Measurements from ENCODE around the gene LEFTY2.

LEFTY2 gene

GRCh38 chr1:225896494-225896893 is 44.5 kb downstream of the LEFTY2 start:
- H3K4me3 ChIP-seq (ENCODE audit: low read depth, low read length), result no peak overlapping the region
- no peak overlapping the region for H3K27ac ChIP-seq
- TF ChIP-seq CTCF (IDR thresholded peaks at IDR 0.05; ENCODE audit: low read depth, low read length), result no peak

GRCh38 chr1:225892307-225892706 is 48.7 kb downstream of the LEFTY2 start:
- TF ChIP-seq CTCF (IDR thresholded peaks at IDR 0.05; ENCODE audit: low read depth, low read length), result no peak
- no peaks in the 10 kb centered on the region for H3K9me3 ChIP-seq (ENCODE audit: severe bottlenecking)
- H3K4me3 ChIP-seq (ENCODE audit: low read depth, low read length), result no peak overlapping the region
- no peak for DNase-seq
- H3K27ac ChIP-seq, result no peak overlapping the region
- no peaks in the 10 kb centered on the region for H3K36me3 ChIP-seq
- H3K27me3 ChIP-seq (ENCODE audit: insufficient read depth, low read depth, severe bottlenecking), result no peaks in the 10 kb centered on the region

More at GRCh38 chr1:225896494-225896893, 44.5 kb downstream of the LEFTY2 start:
- no peaks in the 10 kb centered on the region for H3K27me3 ChIP-seq (ENCODE audit: insufficient read depth, low read depth, severe bottlenecking)
- H3K9me3 ChIP-seq (ENCODE audit: severe bottlenecking), result no peaks in the 10 kb centered on the region
- no peak for DNase-seq
- no peaks in the 10 kb centered on the region for H3K36me3 ChIP-seq

- TF ChIP-seq CTCF (IDR thresholded peaks at IDR 0.05; ENCODE audit: low read depth, low read length), result no peak
- no peak for DNase-seq
- no peaks in the 10 kb centered on the region for H3K9me3 ChIP-seq (ENCODE audit: severe bottlenecking)
- H3K4me3 ChIP-seq (ENCODE audit: low read depth, low read length), result no peak overlapping the region
- no peaks in the 10 kb centered on the region for H3K27me3 ChIP-seq (ENCODE audit: insufficient read depth, low read depth, severe bottlenecking)
- H3K27ac ChIP-seq, result no peak overlapping the region
- no peaks in the 10 kb centered on the region for H3K36me3 ChIP-seq
Measured at GRCh38 chr1:225891229-225891972, 49.6 kb downstream of the LEFTY2 start.

GRCh38 chr1:225890346-225891228 is 50.4 kb downstream of the LEFTY2 start:
- Histone ChIP-seq H3K36me3 (no peaks in the 10 kb centered on the region), H3K27me3 (ENCODE audit: insufficient read depth, low read depth, severe bottlenecking) (no peaks in the 10 kb centered on the region), H3K27ac (no peak overlapping the region), H3K4me3 (ENCODE audit: low read depth, low read length) (no peak overlapping the region), H3K9me3 (ENCODE audit: severe bottlenecking) (no peaks in the 10 kb centered on the region)
- DNase-seq, result no peak
- TF ChIP-seq CTCF (IDR thresholded peaks at IDR 0.05; ENCODE audit: low read depth, low read length), result no peak

GRCh38 chr1:225889743-225890142 is 51.3 kb downstream of the LEFTY2 start:
- H3K36me3 ChIP-seq, result no peaks in the 10 kb centered on the region
- no peak for TF ChIP-seq CTCF (IDR thresholded peaks at IDR 0.05; ENCODE audit: low read depth, low read length)
- no peaks in the 10 kb centered on the region for H3K9me3 ChIP-seq (ENCODE audit: severe bottlenecking)
- H3K27ac ChIP-seq, result no peak overlapping the region
- DNase-seq, result no peak
- H3K4me3 ChIP-seq (ENCODE audit: low read depth, low read length), result no peak overlapping the region
- H3K27me3 ChIP-seq (ENCODE audit: insufficient read depth, low read depth, severe bottlenecking), result no peaks in the 10 kb centered on the region

Data from WERI-Rb-1 (cell line).